Smooth muscle cell (in vitro differentiated cells): ENCODE results near the gene EPHB4. TPM values are rescaled to one million over a fixed set of nuclear protein-coding genes. Genes with fewer than 3 reads are reported as not detected.

ENCODE experiments used
- DNase-seq: peaks from one replicate; lab custom pipeline; 2025; ENCODE audit not compliant: unreplicated experiment; lab: John Stamatoyannopoulos, UW
- H2AFZ ChIP-seq: fragments of 200-600 bp; sonication (generic); 2 replicates; pipeline ENCODE4 v1.6.0; 2016; ENCODE audit warnings: antibody characterized with exemption, low read depth, mild to moderate bottlenecking
- H3F3A ChIP-seq: fragments of 200-600 bp; sonication (generic); 2 replicates; pipeline ENCODE4 v1.6.0; 2017; ENCODE audit warnings: antibody characterized with exemption, low read depth
- H3K27ac ChIP-seq: fragments of 200-600 bp; sonication (generic); 2 replicates; pipeline ENCODE4 v1.5.1; 2016; ENCODE audit warnings: low read depth, mild to moderate bottlenecking
- H3K27me3 ChIP-seq: fragments of 200-600 bp; sonication (generic); 2 replicates; pipeline ENCODE4 v1.6.1; 2016; ENCODE audit warnings: low read depth, mild to moderate bottlenecking
- H3K36me3 ChIP-seq: fragments of 200-600 bp; sonication (generic); 2 replicates; pipeline ENCODE4 v1.5.1; 2016; ENCODE audit warnings: low read depth
- H3K4me1 ChIP-seq: fragments of 200-600 bp; sonication (generic); 2 replicates; pipeline ENCODE4 v1.5.1; 2016; ENCODE audit warnings: low read depth
- H3K4me2 ChIP-seq: fragments of 200-600 bp; sonication (generic); 2 replicates; pipeline ENCODE4 v1.6.0; 2016; ENCODE audit warnings: mild to moderate bottlenecking
- H3K4me3 ChIP-seq: fragments of 200-600 bp; sonication (generic); 2 replicates; pipeline ENCODE4 v1.5.1; 2016; ENCODE audit warnings: mild to moderate bottlenecking
- H3K79me2 ChIP-seq: fragments of 200-600 bp; sonication (generic); 2 replicates; pipeline ENCODE4 v1.6.0; 2016; ENCODE audit warnings: low read depth, mild to moderate bottlenecking
- H3K9ac ChIP-seq: fragments of 200-600 bp; sonication (generic); 2 replicates; pipeline ENCODE4 v1.6.0; 2016; ENCODE audit warnings: low read depth
- H3K9me3 ChIP-seq: fragments of 200-600 bp; sonication (generic); replicated peaks from 2 replicates; pipeline ENCODE4 v1.5.1; 2016; ENCODE audit warnings: low read depth
- H4K20me1 ChIP-seq: fragments of 200-600 bp; sonication (generic); 2 replicates; pipeline ENCODE4 v1.6.0; 2016; ENCODE audit warnings: low read depth
- WGBS: methylation state at CpG from one replicate; pipeline ENCODE4 v1.1.7; 2016; ENCODE audit warnings: low lambda C conversion rate; 5-methylcytosine and 5-hydroxymethylcytosine counted together
- polyA plus RNA-seq: library from polyadenylated mRNA; unstranded; fragments of >200 nt; fragmentation: Nextera tagmentation; extraction: Ambion mirVana; gene quantifications from 2 replicates; pipeline ENCODE4 v1.2.1, GENCODE V29; 2016
- total RNA-seq: library from RNA; depleted of rRNA; stranded (reverse); fragments of >200 nt; gene quantifications from 2 replicates; pipeline ENCODE4 v1.2.3, GENCODE V29; 2014
- TF ChIP-seq, protein P1 (sequence below): fragments of 200-600 bp; sonication (generic); IDR thresholded peaks from 2 replicates; pipeline ENCODE4 v1.5.1; 2017; ENCODE audit warnings: borderline replicate concordance, mild to moderate bottlenecking, antibody characterized with exemption; ENCODE audit not compliant: insufficient read depth, poor library complexity, severe bottlenecking

Gene EPHB4
- total and polyA plus RNA-seq, 2 experiments from 2014 or later: 49.4 to 50.5 TPM

DNA sequence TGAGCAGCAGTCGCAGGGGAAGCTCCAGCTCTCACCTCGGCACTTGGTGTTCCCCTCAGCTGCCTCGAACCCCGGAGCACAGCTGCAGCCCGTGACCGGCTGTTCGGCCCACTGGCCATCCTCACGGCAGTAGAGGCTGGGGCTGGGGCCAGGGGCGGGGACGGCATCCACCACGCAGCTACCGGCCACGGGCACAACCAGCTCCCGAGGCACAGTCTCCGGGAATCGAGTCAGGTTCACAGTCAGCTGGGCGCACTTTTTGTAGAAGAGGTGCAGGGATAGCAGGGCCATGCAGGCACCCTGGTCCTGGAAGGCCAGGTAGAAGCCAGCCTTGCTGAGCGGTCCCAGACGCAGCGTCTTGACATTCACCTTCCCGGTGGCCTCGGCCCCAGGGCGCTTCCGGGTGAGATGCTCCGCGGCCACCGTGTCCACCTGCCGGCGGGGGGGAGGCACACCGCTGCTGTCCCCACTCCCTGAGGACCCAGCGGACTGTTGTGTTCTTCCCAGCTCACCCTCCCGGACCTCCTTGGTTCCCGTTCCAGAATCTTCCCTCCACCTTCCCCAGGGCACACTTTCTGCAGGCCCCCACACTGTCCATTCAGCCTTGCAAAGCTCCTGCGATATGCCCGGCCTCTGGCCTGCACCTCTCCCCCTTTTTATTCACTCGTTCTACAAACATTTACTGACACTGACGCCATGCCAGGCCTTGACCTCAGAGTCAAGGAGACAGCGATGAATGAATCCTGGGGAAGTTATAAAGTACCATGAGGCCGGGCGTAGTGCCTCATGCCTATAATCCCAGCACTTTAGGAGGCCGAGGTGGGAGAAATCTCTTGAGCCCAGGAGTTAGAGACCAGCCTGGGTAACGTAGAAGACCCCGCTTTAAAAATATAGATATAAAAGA lies 4.8 kb downstream of the EPHB4 start:
- H3K79me2 ChIP-seq: peaks cover 28% of the 10 kb centered on the region
- no peaks in the 10 kb centered on the region for H3K36me3 ChIP-seq
- no peaks in the 10 kb centered on the region for H3F3A ChIP-seq
- no peak overlapping the region for H3K9ac ChIP-seq
- H3K4me3 ChIP-seq: no peak overlapping the region
- H3K4me1 ChIP-seq: peaks cover 4% of the 10 kb centered on the region
- no peaks in the 10 kb centered on the region for H3K27me3 ChIP-seq
- H2AFZ ChIP-seq: no peak overlapping the region
- no peak overlapping the region for H3K27ac ChIP-seq
- DNase-seq: no peak
- peaks cover 45% of the 10 kb centered on the region for H4K20me1 ChIP-seq
- H3K9me3 ChIP-seq: no peaks in the 10 kb centered on the region
- WGBS: 96% methylated on average over 35 of the region's 43 CpGs
- TF ChIP-seq, protein P1, sequence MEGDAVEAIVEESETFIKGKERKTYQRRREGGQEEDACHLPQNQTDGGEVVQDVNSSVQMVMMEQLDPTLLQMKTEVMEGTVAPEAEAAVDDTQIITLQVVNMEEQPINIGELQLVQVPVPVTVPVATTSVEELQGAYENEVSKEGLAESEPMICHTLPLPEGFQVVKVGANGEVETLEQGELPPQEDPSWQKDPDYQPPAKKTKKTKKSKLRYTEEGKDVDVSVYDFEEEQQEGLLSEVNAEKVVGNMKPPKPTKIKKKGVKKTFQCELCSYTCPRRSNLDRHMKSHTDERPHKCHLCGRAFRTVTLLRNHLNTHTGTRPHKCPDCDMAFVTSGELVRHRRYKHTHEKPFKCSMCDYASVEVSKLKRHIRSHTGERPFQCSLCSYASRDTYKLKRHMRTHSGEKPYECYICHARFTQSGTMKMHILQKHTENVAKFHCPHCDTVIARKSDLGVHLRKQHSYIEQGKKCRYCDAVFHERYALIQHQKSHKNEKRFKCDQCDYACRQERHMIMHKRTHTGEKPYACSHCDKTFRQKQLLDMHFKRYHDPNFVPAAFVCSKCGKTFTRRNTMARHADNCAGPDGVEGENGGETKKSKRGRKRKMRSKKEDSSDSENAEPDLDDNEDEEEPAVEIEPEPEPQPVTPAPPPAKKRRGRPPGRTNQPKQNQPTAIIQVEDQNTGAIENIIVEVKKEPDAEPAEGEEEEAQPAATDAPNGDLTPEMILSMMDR: no peak
- no peak overlapping the region for H3K4me2 ChIP-seq

DNA sequence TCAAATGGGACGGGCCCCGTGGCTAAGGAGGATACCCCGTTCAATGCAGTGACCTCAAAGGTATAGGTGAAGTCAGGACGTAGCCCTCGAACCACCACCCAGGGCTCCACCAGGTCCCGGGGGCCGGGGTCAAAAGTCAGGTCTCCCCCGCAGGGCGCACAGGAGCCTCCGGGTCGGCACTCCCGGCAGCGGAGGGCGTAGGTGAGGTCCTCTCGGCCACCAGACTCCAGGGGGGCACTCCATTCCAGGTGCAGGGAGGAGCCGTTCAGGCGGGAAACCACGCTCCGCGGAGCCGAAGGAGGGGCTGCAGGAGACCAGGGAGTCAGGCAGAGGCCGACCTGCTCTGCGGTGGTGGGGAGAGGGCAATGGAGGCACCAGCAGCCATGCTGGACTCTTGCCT lies 7.7 kb downstream of the EPHB4 start:
- Histone ChIP-seq H3K9ac (no peak overlapping the region), H3K4me2 (no peak overlapping the region), H3K27ac (no peak overlapping the region), H3K27me3 (no peaks in the 10 kb centered on the region), H3K4me3 (no peak overlapping the region), H3K36me3 (peaks cover 9% of the 10 kb centered on the region), H4K20me1 (peaks cover 30% of the 10 kb centered on the region), H3K4me1 (no peaks in the 10 kb centered on the region), H3K9me3 (no peaks in the 10 kb centered on the region), H2AFZ (no peak overlapping the region), H3K79me2 (peaks cover 7% of the 10 kb centered on the region), H3F3A (no peaks in the 10 kb centered on the region)
- WGBS: 98% methylated on average over 23 of the region's 23 CpGs
- TF ChIP-seq, protein P1: no peak
- DNase-seq: no peak

DNA sequence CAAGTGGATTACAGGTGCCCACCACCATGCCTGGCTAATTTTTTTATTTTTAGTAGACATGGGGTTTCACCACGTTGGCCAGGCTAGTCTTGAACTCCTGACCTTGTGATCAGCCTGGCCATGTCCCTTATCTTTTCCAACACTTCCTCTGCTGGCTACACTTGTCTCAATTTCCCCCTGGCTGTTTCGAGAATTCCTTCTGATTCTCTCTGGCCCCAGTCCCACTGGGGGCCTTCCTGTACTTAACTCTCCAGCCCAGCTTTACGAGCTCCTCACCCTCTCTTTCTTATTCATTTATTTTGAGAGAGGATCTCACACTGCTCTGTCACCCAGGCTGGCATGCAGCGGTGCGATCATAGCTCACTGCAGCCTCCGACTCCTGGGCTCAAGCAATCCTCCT lies 8.5 kb downstream of the EPHB4 start:
- Histone ChIP-seq H3K4me3 (no peak overlapping the region), H3K4me1 (no peaks in the 10 kb centered on the region), H2AFZ (no peak overlapping the region), H3F3A (no peaks in the 10 kb centered on the region), H3K9me3 (no peaks in the 10 kb centered on the region), H3K4me2 (no peak overlapping the region), H3K79me2 (peaks cover 3% of the 10 kb centered on the region), H3K27me3 (no peaks in the 10 kb centered on the region), H4K20me1 (peaks cover 25% of the 10 kb centered on the region), H3K27ac (no peak overlapping the region), H3K36me3 (peaks cover 11% of the 10 kb centered on the region), H3K9ac (no peak overlapping the region)
- whole genome bisulfite sequencing: 92% methylated on average over 6 of the region's 6 CpGs
- no peak for DNase-seq
- TF ChIP-seq, protein P1: no peak
